Stimulated activated CD4-positive, alpha-beta T cell treated with anti-CD3 and anti-CD28 coated beads, Interleukin-4, amount 100 ng/mL, for 24 hours (primary cell): ENCODE results near the gene MTAP.

ENCODE experiments used
- DNase-seq: peaks from one replicate; pipeline ENCODE4 v3.0.0-alpha.2; 2020

The MTAP gene

DNA sequence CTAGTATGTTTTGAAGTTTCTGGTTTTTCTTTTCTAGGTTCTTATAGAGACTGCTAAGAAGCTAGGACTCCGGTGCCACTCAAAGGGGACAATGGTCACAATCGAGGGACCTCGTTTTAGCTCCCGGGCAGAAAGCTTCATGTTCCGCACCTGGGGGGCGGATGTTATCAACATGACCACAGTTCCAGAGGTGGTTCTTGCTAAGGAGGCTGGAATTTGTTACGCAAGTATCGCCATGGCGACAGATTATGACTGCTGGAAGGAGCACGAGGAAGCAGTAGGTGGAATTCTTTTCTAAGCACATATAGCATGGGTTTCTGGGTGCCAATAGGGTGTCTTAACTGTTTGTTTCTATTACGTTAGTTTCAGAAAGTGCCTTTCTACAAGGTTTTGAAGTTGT is 52.2 kb downstream of the MTAP start:
- no peak for DNase-seq

DNA sequence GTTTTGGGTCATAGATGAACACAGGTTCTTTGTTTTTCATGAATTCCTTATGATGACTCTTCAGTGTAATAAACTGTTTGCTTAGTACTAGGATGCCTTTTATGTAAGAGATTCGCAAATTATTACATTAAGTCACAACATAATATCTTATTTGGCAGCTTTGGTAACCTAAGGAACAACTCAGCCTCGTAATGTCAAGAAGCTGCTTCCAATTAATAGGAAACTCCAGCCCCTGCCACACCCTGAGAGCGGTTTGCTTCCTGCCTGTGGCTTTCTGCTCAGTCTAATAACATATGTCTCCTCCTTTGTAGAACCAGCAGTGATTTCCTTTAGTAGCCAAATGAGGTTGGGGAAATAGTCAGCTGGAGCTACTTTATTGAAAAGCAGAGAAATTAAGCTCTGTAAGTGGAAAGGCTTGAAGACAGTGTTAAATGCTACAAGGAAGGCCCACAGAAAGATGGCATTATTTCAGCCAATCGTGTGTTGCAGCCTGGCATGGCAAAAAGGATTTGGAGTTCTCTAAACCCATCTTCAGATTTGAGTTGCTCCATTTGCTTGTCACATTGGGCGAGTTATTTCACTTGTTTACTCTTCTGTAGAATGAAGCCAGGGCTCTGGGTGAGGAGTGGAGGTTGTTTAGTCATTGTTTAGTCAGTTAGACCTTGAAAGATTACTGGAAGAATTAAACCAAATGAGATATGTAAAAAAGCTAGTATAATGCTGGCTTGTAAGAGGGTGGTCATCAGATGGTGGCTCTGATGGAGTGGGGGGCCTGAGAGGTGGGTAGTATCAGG is 54.1 kb downstream of the MTAP start:
- DNase-seq: no peak

- DNase-seq: no peak
Observed at GRCh38 chr9:21862871-21863270, 60.4 kb downstream of the MTAP start.

DNA sequence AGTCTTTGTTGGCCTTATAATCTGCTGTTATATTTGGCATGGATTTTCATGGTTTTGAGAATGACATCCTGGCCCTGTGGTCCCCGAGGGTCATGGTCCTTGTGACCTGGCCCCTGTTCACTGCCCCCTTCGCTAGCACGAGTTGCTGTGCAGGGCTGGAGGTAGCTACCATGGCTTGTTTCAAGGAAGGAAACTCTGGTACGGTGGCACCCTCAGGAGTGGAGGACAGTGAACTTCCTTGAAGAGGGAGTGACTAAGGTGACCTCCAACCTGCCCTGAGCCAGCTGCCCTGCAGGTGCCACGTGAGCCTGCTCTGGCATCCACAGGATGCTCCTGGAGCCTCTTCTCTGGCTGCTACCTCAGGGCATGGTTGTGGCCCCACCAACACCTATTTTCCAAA is 62.1 kb downstream of the MTAP start:
- DNase-seq: no peak

DNA sequence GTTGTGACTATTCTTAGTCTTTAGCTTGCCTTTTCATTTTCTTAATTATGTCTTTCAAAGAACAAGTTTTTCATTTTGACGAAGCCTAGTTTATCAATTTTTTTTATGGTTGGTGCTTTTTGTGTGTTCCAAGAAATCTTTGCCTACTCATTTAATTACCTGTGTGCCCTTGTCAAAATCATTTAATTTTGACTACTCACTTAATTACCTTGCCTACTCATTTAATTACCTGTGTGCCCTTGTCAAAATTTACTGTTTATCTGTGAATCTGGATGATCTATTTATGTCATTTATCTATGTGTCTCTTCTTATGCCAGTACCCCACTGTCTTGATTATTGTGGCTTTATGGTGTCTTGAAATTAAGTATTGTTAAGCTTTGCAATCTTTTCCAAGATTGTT is 63.9 kb downstream of the MTAP start:
- DNase-seq: no peak

- no peak for DNase-seq
Observed at GRCh38 chr9:21871256-21871975, 69.0 kb downstream of the MTAP start.

DNA sequence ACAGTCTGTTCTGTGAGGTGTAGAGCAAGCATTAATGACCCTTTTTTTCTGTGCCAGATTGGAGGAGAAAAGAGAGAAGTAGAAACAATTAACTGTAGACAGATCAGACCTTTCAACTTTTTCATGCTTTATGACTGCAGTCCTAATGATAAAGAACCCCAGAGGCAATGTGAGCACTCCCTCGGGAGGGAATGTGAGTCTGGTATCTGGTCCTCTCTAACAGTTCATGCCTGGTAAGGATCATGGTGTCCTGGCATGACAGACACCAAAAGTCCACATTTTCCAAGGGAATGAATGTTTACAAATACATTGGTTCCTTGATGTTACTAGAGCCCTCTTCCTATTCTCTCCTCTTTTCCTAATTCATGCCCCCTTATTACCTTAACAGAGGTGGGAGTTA is 70.3 kb downstream of the MTAP start:
- no peak for DNase-seq

DNA sequence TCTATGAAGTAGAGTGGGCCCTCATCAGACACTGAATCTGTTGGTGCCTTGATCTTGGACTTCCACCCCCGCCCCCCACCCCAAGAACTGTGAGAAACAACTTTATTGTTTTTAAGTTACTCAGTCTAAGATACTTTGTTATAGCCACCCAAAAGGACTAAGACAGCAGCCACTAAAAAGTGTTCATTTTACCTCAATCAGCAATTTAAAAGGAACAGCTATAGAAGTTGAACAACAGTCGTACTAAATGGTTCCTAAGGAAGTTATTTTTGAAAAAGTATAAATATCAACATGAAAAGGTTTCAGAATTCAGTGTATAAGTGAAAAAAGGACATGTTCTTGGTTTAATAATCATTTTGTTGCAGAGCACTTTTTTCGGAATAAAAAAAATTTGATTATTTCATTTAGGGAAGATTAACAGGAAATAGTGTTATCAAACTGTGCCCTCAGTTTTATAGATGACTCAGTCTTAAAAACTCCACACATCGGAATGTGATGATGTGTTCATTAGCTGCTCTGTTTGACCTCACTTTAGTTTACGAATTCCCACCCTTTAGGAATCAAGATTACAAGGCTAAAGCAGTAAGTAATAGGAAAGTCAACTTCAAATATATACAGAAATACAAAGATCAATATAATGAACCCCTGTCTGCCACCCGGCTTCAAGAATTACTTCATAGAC is 71.2 kb downstream of the MTAP start:
- no peak for DNase-seq

- no peak for DNase-seq
Observed at GRCh38 chr9:21875893-21876292, 73.5 kb downstream of the MTAP start.

DNA sequence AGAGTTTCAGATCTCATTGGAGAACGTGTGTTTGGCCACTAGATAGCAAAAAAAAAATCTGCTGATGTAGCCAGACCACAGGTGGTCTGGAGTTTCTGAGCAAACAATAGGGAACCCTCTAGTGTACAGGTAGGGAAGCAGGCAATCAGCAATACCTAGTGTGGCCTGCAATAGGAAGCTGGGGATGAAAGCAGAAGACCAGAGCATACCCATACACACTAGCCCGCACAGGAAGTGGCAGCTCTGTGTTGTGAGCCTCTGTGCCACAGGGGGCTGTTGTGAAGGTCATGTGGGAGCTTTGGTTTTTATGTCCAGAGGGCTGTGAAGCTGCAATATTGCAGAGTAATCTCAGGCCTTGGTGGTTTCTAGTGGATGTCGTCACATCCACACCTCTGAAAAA is 81.2 kb downstream of the MTAP start:
- DNase-seq: no peak

DNA sequence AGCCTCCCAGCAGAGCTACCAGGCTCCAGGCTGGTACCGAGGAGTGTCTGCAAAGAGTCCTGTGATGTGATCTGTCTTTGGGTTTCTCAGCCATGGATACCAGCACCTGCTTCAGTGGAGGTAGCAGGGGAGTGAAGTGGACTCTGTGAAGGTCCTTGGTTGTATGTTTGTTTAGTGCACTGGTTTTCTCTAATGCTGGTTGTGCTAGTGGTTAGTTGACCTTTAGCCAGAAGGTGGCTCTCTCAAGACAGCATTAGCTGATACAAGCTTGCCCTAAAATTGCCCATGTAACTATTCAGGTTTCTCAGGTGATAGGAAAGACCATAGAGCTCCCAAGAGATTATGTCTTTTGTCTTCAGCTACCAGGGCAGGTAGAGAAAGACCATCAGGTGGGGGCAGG is 87.2 kb downstream of the MTAP start:
- no peak for DNase-seq

- DNase-seq: no peak
Observed at GRCh38 chr9:21890696-21891095, 88.3 kb downstream of the MTAP start.

- DNase-seq: no peak
Observed at GRCh38 chr9:21901546-21901945, 99.1 kb downstream of the MTAP start.

DNA sequence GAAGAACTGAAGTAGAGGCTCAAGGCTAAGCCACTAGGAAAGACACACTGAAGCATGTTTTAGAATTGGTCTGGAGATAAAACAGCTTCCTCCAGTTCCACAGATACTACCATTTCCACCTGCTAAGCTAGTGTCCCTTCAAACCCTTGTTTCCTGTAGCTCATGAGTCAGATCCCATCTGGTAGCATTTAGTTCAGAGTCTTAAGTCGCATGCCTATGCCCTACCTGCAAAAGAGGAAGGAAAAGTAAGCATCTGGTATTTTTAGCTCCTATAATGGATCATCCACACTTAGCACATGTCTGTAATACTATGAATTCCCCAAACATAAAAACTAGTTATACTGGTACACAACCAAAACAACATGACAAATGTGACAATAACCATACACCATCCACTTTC is 99.7 kb downstream of the MTAP start:
- no peak for DNase-seq

DNA sequence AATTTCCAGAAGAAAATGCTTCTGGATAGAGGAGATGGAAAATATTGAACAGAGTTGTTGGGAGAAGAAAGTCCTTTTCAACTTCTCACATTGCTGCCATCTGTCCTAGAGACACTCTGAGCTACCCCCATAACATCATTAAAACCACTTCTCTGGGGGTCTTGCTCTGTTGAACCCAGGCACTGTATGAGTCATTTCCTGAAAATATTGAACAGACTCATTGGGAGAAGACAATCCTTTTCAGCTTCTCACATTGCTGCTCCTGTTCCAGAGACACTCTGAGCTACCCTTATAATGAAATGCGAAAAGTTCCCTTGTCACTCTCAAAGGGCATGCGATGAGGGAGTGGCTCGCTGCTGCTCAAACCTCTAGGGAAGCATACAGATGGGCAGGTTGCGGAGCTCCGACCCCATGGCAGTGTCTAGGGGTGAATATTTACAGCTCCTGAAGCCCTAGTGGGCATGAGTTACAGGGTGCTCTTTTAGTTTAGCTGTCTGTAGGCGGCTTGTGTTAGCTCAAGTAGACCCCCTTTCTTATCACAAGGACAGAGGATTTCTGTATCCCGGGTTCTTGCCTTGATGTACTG is 101.0 kb downstream of the MTAP start:
- no peak for DNase-seq

DNA sequence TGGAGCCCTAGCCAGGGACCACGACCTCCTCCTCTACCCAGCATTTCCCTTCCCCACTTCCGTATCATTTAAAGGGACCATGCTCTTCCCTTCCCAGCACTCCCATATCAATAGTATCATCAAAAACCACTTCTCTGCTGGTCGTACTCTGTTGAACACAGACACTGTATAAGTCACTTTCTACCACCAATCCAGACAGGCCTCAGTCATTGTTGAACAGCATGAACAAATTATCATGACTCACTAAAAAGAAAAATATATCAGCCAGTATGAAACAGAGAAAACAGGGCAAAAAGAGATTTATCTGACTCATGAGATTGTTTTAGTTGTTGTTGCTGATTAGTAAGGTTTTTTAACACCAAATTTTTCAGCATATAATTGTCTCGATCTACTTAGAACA is 101.9 kb downstream of the MTAP start:
- no peak for DNase-seq

DNA sequence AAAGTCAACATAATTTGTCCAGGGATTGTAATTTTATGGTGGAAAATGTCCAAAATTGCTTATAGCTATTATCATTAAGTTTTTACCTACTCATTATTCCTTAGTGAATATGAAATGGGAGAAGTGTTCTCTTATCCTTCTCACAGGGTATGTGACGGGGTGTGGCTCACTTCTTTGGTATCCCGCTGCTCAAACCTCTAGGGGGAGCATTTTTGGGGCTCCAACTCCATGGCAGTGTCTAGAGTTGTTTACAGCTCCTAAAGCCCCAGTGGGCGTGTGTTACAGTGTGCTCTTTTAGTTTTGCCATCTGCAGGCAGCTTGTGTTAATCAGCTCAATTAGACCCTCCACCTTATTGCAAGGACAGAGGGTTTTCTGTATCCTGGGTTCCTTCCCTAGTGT is 102.3 kb downstream of the MTAP start:
- DNase-seq: no peak

- no peak for DNase-seq
Observed at GRCh38 chr9:21906213-21906612, 103.8 kb downstream of the MTAP start.

- no peak for DNase-seq
Observed at GRCh38 chr9:21906881-21907280, 104.4 kb downstream of the MTAP start.

- peak; percentile 15 for DNase-seq
Observed at GRCh38 chr9:21919377-21920362, 117.2 kb downstream of the MTAP start.

- DNase-seq: no peak
Observed at GRCh38 chr9:21923694-21924093, 121.3 kb downstream of the MTAP start.

DNA sequence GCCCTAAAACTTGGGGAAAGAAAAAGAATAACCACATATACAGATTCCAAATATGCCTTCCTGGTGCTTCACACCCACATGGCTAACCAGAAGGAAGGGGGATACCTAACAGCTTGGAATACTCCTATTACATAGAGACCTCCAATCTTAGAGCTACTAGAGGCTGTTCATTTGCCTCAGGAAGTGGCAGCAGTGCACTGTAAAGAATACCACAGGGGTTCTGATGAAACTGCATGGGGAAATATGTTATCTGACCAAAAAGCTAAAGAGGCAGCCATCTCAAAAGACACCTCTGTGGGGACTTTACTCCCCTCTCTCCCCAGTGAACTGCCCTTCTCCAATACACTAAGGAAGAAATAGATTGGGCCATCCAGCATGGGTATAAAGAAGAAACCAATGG is 125.3 kb downstream of the MTAP start:
- no peak for DNase-seq
